ENCODE measurements around the gene PTPN18.
A peak's percentile ranks its signal among the peaks of the same experiment; 100 is the strongest.

Gene PTPN18

GRCh38 chr2:130339885-130340745, 15.7 kb upstream of the PTPN18 start:
- no peak for DNase-seq (ENCODE audit: low read depth)

- DNase-seq (ENCODE audit: low read depth), result no peak
Measured at GRCh38 chr2:130341562-130342019, 14.3 kb upstream of the PTPN18 start.

GRCh38 chr2:130342020-130342532, 13.8 kb upstream of the PTPN18 start:
- peak; percentile 70 for DNase-seq (ENCODE audit: low read depth)

GRCh38 chr2:130342533-130343275, 13.2 kb upstream of the PTPN18 start, which contains the start of gene IMP4:
TSS of gene IMP4 (plus strand) at chr2:130342897. CDS start at chr2:130342933, 36 bp downstream.
- DNase-seq (ENCODE audit: low read depth), result peak; percentile 85

GRCh38 chr2:130344578-130344977, 11.3 kb upstream of the PTPN18 start:
- DNase-seq (ENCODE audit: low read depth), result no peak

- DNase-seq (ENCODE audit: low read depth), result no peak
Measured at GRCh38 chr2:130345091-130345490, 10.8 kb upstream of the PTPN18 start.

GRCh38 chr2:130345611-130346010, 10.2 kb upstream of the PTPN18 start:
- DNase-seq (ENCODE audit: low read depth), result no peak

- DNase-seq (ENCODE audit: low read depth), result no peak
Measured at GRCh38 chr2:130346041-130346740, 9.7 kb upstream of the PTPN18 start.

- DNase-seq (ENCODE audit: low read depth), result no peak
Measured at GRCh38 chr2:130346741-130347066, 9.2 kb upstream of the PTPN18 start.

GRCh38 chr2:130347220-130347925, 8.5 kb upstream of the PTPN18 start:
- no peak for DNase-seq (ENCODE audit: low read depth)

- no peak for DNase-seq (ENCODE audit: low read depth)
Measured at GRCh38 chr2:130349174-130349573, 6.7 kb upstream of the PTPN18 start.

- no peak for DNase-seq (ENCODE audit: low read depth)
Measured at GRCh38 chr2:130351711-130352110, 4.1 kb upstream of the PTPN18 start.

GRCh38 chr2:130352237-130352636, 3.6 kb upstream of the PTPN18 start:
- DNase-seq (ENCODE audit: low read depth), result no peak

- DNase-seq (ENCODE audit: low read depth), result no peak
Measured at GRCh38 chr2:130353291-130354138, 2.3 kb upstream of the PTPN18 start.

GRCh38 chr2:130354139-130354428, 1.8 kb upstream of the PTPN18 start:
- DNase-seq (ENCODE audit: low read depth), result no peak

GRCh38 chr2:130355172-130355577, 681 bp upstream of the PTPN18 start:
- no peak for DNase-seq (ENCODE audit: low read depth)

GRCh38 chr2:130357864-130358263, 2.0 kb downstream of the PTPN18 start:
- no peak for DNase-seq (ENCODE audit: low read depth)

GRCh38 chr2:130358420-130359350, 2.8 kb downstream of the PTPN18 start:
- DNase-seq (ENCODE audit: low read depth), result no peak

- DNase-seq (ENCODE audit: low read depth), result no peak
Measured at GRCh38 chr2:130359466-130359865, 3.6 kb downstream of the PTPN18 start.

- DNase-seq (ENCODE audit: low read depth), result no peak
Measured at GRCh38 chr2:130363479-130363878, 7.6 kb downstream of the PTPN18 start.
